ENCODE results near the gene MTURN. TPM values are rescaled to one million over a fixed set of nuclear protein-coding genes. Genes with fewer than 3 reads are reported as not detected.
A peak's percentile ranks its signal among the peaks of the same experiment; 100 is the strongest.

The MTURN gene
- total RNA-seq, 1 donor from 2014 or later = 21.1 TPM

- no peak for TF ChIP-seq CTCF (IDR thresholded peaks at IDR 0.05; ENCODE audit: insufficient read depth, low read length, poor library complexity, severe bottlenecking)
- Histone ChIP-seq H3K4me3 (ENCODE audit: low read depth, low read length) (no peak overlapping the region), H3K36me3 (ENCODE audit: control insufficient read depth, insufficient read depth, low read length) (no peaks in the 10 kb centered on the region), H3K27me3 (ENCODE audit: control insufficient read depth, insufficient read depth, low read length) (no peaks in the 10 kb centered on the region)
- no peak for DNase-seq (ENCODE audit: low read depth)
These were observed 65.8 kb downstream of the MTURN start for GRCh38 chr7:30200591-30200990.

GRCh38 chr7:30201161-30201666, 66.4 kb downstream of the MTURN start:
- no peak for TF ChIP-seq CTCF (IDR thresholded peaks at IDR 0.05; ENCODE audit: insufficient read depth, low read length, poor library complexity, severe bottlenecking)
- Histone ChIP-seq H3K36me3 (ENCODE audit: control insufficient read depth, insufficient read depth, low read length) (no peaks in the 10 kb centered on the region), H3K27me3 (ENCODE audit: control insufficient read depth, insufficient read depth, low read length) (no peaks in the 10 kb centered on the region), H3K4me3 (ENCODE audit: low read depth, low read length) (no peak overlapping the region)
- DNase-seq (ENCODE audit: low read depth) = no peak

- Histone ChIP-seq H3K36me3 (ENCODE audit: control insufficient read depth, insufficient read depth, low read length) (no peaks in the 10 kb centered on the region), H3K4me3 (ENCODE audit: low read depth, low read length) (no peak overlapping the region), H3K27me3 (ENCODE audit: control insufficient read depth, insufficient read depth, low read length) (no peaks in the 10 kb centered on the region)
- DNase-seq (ENCODE audit: low read depth) = no peak
- no peak for TF ChIP-seq CTCF (IDR thresholded peaks at IDR 0.05; ENCODE audit: insufficient read depth, low read length, poor library complexity, severe bottlenecking)
These were observed 67.1 kb downstream of the MTURN start for GRCh38 chr7:30201921-30202320.

GRCh38 chr7:30202671-30203070, 67.9 kb downstream of the MTURN start:
- Histone ChIP-seq H3K36me3 (ENCODE audit: control insufficient read depth, insufficient read depth, low read length) (no peaks in the 10 kb centered on the region), H3K4me3 (ENCODE audit: low read depth, low read length) (no peak overlapping the region), H3K27me3 (ENCODE audit: control insufficient read depth, insufficient read depth, low read length) (no peaks in the 10 kb centered on the region)
- TF ChIP-seq CTCF (IDR thresholded peaks at IDR 0.05; ENCODE audit: insufficient read depth, low read length, poor library complexity, severe bottlenecking) = no peak
- no peak for DNase-seq (ENCODE audit: low read depth)

- Histone ChIP-seq H3K4me3 (ENCODE audit: low read depth, low read length) (no peak overlapping the region), H3K36me3 (ENCODE audit: control insufficient read depth, insufficient read depth, low read length) (no peaks in the 10 kb centered on the region), H3K27me3 (ENCODE audit: control insufficient read depth, insufficient read depth, low read length) (no peaks in the 10 kb centered on the region)
- no peak for TF ChIP-seq CTCF (IDR thresholded peaks at IDR 0.05; ENCODE audit: insufficient read depth, low read length, poor library complexity, severe bottlenecking)
- peak; percentile 61 for DNase-seq (ENCODE audit: low read depth)
These were observed 71.7 kb downstream of the MTURN start for GRCh38 chr7:30206491-30206890.

DNA sequence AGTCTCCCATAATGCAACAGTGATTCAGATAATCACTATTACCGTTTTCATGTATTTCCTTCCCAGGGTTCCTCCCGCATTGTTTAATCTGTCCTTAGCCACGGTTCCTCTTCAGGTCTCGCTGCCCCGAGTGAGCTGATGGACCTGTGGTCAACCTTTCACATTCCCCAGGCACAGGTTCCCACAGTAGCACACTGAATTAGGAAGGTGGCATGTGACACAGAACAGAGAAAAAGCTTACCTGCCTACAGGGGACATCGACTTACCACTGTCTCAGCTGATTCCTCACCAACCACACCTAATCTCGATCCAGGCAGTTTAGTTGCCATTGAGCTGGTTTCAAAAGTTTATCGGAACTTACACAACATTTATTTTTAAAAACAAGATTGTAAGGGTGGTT, 72.2 kb downstream of the MTURN start:
- peak; percentile 4 for DNase-seq (ENCODE audit: low read depth)
- Histone ChIP-seq H3K36me3 (ENCODE audit: control insufficient read depth, insufficient read depth, low read length) (no peaks in the 10 kb centered on the region), H3K4me3 (ENCODE audit: low read depth, low read length) (no peak overlapping the region), H3K27me3 (ENCODE audit: control insufficient read depth, insufficient read depth, low read length) (no peaks in the 10 kb centered on the region)
- TF ChIP-seq CTCF (IDR thresholded peaks at IDR 0.05; ENCODE audit: insufficient read depth, low read length, poor library complexity, severe bottlenecking) = no peak

Data from kidney epithelial cell (primary cell).